ENCODE results near the gene CANT1. TPM values are rescaled to one million over a fixed set of nuclear protein-coding genes. Genes with fewer than 3 reads are reported as not detected.

CANT1 gene
- total RNA-seq, 2 donors from 2014 or later: 57.5 to 61.8 TPM

DNA sequence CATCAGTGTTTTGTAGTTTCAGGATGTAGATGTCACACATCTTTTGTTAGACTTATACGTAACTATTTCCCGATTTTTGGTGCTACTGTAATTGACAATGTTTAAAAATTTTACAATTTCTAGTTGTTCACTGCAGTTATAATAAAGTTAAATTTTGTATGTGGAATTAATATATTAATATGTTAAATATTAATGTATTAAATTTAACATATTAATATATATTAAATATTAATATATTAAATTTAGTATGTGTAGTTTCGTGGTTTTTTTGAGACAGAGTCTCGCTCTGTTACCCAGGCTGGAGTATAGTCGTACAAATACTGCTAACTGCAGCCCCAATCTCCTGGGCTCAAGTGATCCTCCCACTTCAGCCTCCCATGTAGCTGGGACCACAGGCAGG, 24.2 kb downstream of the CANT1 start:
- DNase-seq: no peak
- Histone ChIP-seq H3K27me3 (ENCODE audit: control insufficient read depth, insufficient read depth, low read length, poor library complexity, severe bottlenecking) (no peaks in the 10 kb centered on the region), H3K4me1 (ENCODE audit: control insufficient read depth, insufficient read depth, low read length) (peaks cover 5% of the 10 kb centered on the region), H3K4me3 (ENCODE audit: low read length) (no peak overlapping the region), H3K9ac (ENCODE audit: extremely low read depth, low read length, poor library complexity, severe bottlenecking) (no peak overlapping the region), H3K9me3 (ENCODE audit: control insufficient read depth, low read length) (no peaks in the 10 kb centered on the region), H3K36me3 (ENCODE audit: control insufficient read depth, insufficient read depth, low read length) (peaks cover 5% of the 10 kb centered on the region), H3K27ac (ENCODE audit: low read depth, low read length) (no peak overlapping the region)
- 98 to 100% methylated on average over 4 of the region's 5 CpGs for WGBS, 2 experiments (ENCODE audit: insufficient coverage in 1 of 2, insufficient read length in 1 of 2)
- Mint-ChIP-seq H3K4me3 (no peak overlapping the region), H3K9me3 (no peaks in the 10 kb centered on the region), H3K4me1 (peaks cover 18% of the 10 kb centered on the region), H3K36me3 (ENCODE audit: low read depth) (peaks cover 12% of the 10 kb centered on the region), H3K27me3 (ENCODE audit: insufficient read depth) (no peaks in the 10 kb centered on the region), H3K27ac (no peak overlapping the region)
- TF ChIP-seq, protein P1, sequence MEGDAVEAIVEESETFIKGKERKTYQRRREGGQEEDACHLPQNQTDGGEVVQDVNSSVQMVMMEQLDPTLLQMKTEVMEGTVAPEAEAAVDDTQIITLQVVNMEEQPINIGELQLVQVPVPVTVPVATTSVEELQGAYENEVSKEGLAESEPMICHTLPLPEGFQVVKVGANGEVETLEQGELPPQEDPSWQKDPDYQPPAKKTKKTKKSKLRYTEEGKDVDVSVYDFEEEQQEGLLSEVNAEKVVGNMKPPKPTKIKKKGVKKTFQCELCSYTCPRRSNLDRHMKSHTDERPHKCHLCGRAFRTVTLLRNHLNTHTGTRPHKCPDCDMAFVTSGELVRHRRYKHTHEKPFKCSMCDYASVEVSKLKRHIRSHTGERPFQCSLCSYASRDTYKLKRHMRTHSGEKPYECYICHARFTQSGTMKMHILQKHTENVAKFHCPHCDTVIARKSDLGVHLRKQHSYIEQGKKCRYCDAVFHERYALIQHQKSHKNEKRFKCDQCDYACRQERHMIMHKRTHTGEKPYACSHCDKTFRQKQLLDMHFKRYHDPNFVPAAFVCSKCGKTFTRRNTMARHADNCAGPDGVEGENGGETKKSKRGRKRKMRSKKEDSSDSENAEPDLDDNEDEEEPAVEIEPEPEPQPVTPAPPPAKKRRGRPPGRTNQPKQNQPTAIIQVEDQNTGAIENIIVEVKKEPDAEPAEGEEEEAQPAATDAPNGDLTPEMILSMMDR (conservative IDR thresholded peaks at IDR 0.05): no peak

DNA sequence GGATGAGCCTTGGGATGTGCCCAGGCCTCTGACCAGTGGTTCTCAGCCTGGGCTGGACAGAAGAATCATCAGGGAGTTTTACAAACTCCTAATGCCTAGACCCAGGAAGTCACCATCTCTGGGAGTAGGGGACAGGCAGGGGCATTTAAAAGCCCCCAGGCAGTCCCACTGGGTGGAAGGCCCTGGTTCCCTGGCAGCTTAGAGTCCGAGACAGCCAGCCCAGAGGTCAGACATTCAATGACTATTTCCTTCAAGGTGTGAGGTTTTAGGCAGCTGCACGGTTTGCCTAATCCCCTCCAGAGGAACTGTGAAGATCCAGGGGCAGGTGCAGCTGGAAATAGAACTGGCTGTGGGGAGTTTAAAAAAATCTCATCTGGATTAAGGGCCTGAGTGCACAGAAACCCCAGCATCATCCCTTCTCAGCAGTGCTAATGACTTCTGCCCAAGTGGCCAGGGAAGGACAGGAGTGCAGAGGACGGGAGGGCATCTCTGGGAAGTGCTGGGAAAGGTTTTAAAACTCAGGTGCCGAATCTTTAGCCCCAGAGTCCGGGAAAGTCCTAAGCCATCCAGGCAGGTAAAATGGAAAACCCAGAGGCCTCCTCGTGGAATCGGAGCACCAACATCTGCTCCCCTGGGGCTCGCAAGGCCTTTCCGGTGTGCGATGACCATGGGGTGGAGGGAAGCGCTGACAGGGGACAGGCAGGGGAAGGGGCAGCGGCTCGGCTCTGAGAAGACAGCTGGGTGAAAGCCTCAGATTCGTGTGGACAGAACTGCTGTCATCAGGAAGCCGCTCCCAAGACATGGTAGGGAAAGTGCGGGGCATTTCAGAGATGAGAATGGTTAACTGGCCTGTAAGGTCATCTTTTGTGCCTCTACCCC, 28.3 kb downstream of the CANT1 start:
- whole genome bisulfite sequencing, 2 experiments (ENCODE audit: insufficient coverage in 1 of 2, insufficient read length in 1 of 2): 84 to 93% methylated on average over 12 to 16 of the region's 16 CpGs
- no peak overlapping the region for H3K9ac ChIP-seq (ENCODE audit: extremely low read depth, low read length, poor library complexity, severe bottlenecking)
- no peak for DNase-seq
- H3K9me3 ChIP-seq (ENCODE audit: control insufficient read depth, low read length): no peaks in the 10 kb centered on the region
- H3K4me3 ChIP-seq (ENCODE audit: low read length): no peak overlapping the region
- H3K4me3 Mint-ChIP-seq: no peak overlapping the region
- peaks cover 18% of the 10 kb centered on the region for H3K4me1 Mint-ChIP-seq
- no peak overlapping the region for H3K27ac ChIP-seq (ENCODE audit: low read depth, low read length)
- H3K27me3 Mint-ChIP-seq (ENCODE audit: insufficient read depth): no peaks in the 10 kb centered on the region
- H3K36me3 ChIP-seq (ENCODE audit: control insufficient read depth, insufficient read depth, low read length): no peaks in the 10 kb centered on the region
- H3K36me3 Mint-ChIP-seq (ENCODE audit: low read depth): no peaks in the 10 kb centered on the region
- no peak overlapping the region for H3K27ac Mint-ChIP-seq
- peaks cover 4% of the 10 kb centered on the region for H3K4me1 ChIP-seq (ENCODE audit: control insufficient read depth, insufficient read depth, low read length)
- TF ChIP-seq, protein P1 (conservative IDR thresholded peaks at IDR 0.05): no peak
- H3K27me3 ChIP-seq (ENCODE audit: control insufficient read depth, insufficient read depth, low read length, poor library complexity, severe bottlenecking): no peaks in the 10 kb centered on the region
- no peaks in the 10 kb centered on the region for H3K9me3 Mint-ChIP-seq

DNA sequence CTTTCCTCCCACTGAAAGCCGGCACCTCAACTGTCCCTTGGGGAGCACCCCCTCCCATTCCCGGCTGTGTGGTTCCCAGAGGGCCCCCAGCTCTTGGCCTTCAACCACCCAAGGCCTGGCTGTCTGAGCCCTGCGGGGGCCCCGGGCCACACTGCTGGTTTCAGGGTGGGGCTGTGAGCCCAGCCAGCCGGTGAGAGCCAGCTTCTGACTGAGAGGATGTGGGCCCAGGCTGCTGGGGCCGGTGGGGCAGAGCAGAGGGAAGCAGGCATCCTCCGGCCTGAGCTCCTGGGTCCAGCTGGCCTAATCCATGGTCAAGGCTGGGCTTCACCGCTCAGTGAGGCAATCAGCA, 29.0 kb downstream of the CANT1 start:
- Mint-ChIP-seq H3K9me3 (no peaks in the 10 kb centered on the region), H3K4me1 (peaks cover 14% of the 10 kb centered on the region), H3K36me3 (ENCODE audit: low read depth) (no peaks in the 10 kb centered on the region), H3K4me3 (no peak overlapping the region), H3K27ac (no peak overlapping the region), H3K27me3 (ENCODE audit: insufficient read depth) (no peaks in the 10 kb centered on the region)
- DNase-seq: no peak
- Histone ChIP-seq H3K9me3 (ENCODE audit: control insufficient read depth, low read length) (no peaks in the 10 kb centered on the region), H3K27ac (ENCODE audit: low read depth, low read length) (no peak overlapping the region), H3K4me1 (ENCODE audit: control insufficient read depth, insufficient read depth, low read length) (peaks cover 3% of the 10 kb centered on the region), H3K36me3 (ENCODE audit: control insufficient read depth, insufficient read depth, low read length) (no peaks in the 10 kb centered on the region), H3K9ac (ENCODE audit: extremely low read depth, low read length, poor library complexity, severe bottlenecking) (no peak overlapping the region), H3K27me3 (ENCODE audit: control insufficient read depth, insufficient read depth, low read length, poor library complexity, severe bottlenecking) (no peaks in the 10 kb centered on the region), H3K4me3 (ENCODE audit: low read length) (no peak overlapping the region)
- TF ChIP-seq, protein P1 (conservative IDR thresholded peaks at IDR 0.05): no peak
- WGBS, 2 experiments (ENCODE audit: insufficient coverage in 1 of 2, insufficient read length in 1 of 2): 76 to 88% methylated on average over 3 to 8 of the region's 8 CpGs

Measured in endodermal cell (in vitro differentiated cells).